Right kidney (tissue), 1 donor: ENCODE data around the gene TSPYL1.

Source experiments
- DNase-seq: peaks from one replicate; pipeline ENCODE4 v3.0.0-alpha.2; 2016

Gene TSPYL1

DNA sequence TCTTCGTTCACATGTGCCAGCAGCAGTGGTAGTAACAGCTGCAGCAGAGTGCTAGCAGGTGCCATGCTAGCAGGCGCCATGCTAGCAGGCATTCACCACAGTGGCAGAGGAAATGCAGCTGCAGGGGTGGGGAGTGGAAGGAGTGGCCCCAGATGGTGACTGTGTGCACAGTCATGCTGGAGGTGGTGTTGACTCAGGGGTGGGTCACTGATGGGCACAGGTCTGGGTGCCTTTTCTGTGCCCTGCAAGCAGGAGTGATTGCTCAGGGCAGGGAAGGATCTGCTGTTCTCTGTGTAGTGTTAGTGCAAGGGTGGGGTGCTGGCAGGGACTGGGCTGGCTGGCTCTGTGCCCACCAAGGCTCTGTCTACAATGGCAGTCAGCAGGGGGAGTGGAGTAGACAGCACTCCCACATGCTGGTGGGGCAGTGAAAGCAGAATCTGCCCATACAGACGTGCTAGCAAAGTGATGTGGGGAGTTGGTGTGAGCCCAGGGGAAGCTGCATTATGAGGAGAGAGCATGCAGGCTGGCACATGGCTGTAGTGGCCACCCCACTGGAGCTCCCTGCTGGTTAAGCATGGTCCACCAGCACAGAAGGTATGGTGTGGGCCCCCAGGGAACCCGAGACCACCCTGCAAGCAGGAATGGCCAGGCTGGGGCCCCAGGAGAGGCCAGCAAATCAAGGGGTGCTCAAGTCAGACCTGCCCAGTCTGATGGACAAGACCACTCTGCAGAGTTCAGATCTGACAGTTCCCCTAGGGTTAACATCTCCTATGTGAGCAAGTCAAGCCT lies 14.5 kb downstream of the TSPYL1 start:
- DNase-seq, result no peak

- DNase-seq, result no peak
Measured at GRCh38 chr6:116263353-116263752, 16.4 kb downstream of the TSPYL1 start.

- DNase-seq, result no peak
Measured at GRCh38 chr6:116258520-116258919, 21.2 kb downstream of the TSPYL1 start.

- DNase-seq, result no peak
Measured at GRCh38 chr6:116256694-116257093, 23.0 kb downstream of the TSPYL1 start.

GRCh38 chr6:116255246-116255800 lies 24.4 kb downstream of the TSPYL1 start:
- DNase-seq, result peak; percentile 38

DNA sequence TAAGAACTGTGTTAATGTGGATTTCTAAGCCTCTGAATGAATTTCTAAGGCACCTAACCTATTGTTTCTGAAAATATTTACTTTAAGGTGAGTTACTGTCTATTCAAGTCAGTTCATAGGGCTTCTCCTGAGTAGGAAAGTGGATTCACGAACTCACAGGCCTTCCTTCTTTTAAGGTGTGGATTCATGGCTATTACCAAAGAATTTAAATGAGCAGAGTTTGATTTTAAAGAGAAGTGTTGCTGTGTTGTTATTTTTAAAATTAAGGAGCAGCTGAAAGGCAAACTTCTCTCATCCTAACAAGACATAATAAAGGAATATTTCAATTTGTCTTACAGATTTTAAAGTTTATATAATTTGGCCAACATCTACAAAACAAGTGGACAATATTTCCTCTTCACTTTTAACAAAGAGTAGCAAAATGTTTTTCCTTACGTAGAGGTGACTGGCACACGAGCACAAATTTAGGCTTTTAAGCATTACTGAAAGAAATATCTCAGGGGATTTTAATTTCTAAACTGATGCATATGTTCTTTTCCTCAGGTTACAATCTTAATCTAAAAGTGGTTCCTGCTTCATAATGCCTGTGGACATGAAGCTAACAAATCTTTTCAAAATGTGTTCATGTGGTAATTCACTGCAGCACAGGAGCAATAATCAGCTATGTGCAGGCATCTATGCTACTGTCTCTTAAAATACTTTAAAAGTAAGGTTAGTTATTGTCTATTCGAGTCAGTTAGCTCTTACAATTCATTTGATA lies 25.3 kb downstream of the TSPYL1 start:
- peak; percentile 31 for DNase-seq

- DNase-seq, result peak; percentile 91
Measured at GRCh38 chr6:116253505-116254296, 26.0 kb downstream of the TSPYL1 start, which contains the start of gene TSPYL4. TSS of gene TSPYL4 (minus strand) at chr6:116254075. CDS start at chr6:116254008, 67 bp downstream.

DNA sequence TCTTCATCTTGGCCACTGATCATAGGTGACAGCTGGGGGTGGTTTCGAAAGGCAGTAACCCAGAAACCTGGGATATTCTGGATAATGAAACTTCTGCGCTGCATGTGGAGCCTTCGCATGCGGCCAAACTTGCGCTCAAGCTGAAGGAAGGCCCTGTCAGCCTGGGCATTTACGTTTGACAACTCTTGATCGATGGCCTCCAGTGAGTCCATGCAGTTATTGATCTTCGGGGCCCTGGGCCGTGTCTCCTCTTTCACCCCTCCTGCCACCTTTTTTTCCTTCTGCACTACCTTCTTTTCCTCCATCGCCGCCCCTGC lies 26.6 kb downstream of the TSPYL1 start:
- no peak for DNase-seq

- DNase-seq, result no peak
Measured at GRCh38 chr6:116251568-116252384, 28.0 kb downstream of the TSPYL1 start.

GRCh38 chr6:116248577-116248976 lies 31.2 kb downstream of the TSPYL1 start:
- DNase-seq, result no peak

- no peak for DNase-seq
Measured at GRCh38 chr6:116247285-116247684, 32.4 kb downstream of the TSPYL1 start.

DNA sequence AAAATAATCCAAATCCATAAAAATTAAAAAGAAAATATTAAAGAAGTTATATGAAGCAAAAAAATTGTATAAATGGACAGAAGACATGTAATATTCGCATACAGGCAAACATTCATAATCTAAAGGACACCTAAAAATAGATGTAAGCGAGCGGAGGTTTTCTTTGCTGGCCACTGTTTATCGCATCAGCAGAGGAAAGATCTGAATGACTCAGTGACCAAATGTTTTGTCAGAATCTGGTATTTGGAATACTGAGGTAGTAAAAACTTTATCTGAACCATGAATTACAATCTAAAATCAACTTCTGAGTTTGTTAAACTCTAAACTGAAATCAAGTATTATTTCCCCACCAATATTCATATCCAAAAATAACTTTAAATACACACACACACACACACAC lies 33.6 kb downstream of the TSPYL1 start:
- no peak for DNase-seq

DNA sequence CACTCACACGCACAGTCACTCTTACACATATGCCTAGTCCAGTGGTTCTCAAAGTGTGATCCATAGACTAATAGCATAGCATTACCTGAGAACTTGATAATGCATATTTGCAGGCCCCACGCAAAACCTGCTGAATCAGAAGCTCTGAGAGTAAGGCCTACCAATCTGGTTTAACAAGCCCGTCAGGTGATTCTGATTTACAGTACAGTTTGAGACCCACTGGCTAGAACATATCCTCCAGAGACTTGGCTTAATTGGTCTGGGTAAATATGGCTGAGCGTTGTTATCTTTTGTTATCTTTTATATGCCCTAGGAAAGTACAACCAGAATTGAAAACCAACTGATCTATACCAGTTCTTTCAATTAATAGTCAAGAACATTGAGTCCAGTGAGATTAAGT lies 35.4 kb downstream of the TSPYL1 start:
- no peak for DNase-seq

DNA sequence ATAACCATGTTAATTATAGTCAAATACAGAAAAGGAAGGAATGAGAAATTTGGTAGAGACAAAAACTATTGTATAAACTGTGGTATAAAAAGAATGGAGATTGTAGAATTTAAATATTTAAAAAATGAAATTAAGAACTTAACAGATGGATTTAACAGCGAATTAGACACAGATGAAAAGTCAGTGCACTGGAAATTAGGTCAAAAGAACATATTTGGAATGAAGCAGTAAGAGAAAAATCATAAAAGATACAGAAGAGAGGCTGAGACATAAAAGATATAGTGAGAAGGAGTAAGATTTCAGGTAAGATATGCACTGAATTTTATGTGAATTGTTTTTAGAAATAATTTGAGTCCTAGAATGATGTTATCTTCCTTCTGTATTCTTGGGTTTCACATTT lies 39.9 kb downstream of the TSPYL1 start:
- no peak for DNase-seq

GRCh38 chr6:116239256-116239655 lies 40.5 kb downstream of the TSPYL1 start:
- DNase-seq, result no peak

- DNase-seq, result no peak
Measured at GRCh38 chr6:116238083-116238482, 41.6 kb downstream of the TSPYL1 start.

DNA sequence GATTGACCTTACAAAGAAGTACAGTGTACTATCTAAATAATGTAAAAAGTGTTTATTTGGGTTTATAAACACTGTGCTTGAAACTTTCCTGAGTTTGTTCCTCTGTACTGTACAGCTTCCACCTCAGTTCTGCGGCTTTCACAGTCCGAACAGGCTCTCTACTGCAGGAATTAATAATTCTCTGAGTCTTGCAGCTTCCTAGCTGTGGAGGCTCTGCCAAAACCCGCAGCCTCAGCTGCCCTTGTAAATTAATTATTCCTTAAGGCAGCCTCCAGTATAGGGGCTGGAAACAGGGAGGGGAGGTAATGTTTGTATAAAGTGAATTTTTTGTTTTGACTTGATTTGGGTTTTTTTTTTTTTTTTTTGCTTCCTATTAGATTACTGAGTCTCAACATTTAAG lies 45.0 kb downstream of the TSPYL1 start:
- no peak for DNase-seq

DNA sequence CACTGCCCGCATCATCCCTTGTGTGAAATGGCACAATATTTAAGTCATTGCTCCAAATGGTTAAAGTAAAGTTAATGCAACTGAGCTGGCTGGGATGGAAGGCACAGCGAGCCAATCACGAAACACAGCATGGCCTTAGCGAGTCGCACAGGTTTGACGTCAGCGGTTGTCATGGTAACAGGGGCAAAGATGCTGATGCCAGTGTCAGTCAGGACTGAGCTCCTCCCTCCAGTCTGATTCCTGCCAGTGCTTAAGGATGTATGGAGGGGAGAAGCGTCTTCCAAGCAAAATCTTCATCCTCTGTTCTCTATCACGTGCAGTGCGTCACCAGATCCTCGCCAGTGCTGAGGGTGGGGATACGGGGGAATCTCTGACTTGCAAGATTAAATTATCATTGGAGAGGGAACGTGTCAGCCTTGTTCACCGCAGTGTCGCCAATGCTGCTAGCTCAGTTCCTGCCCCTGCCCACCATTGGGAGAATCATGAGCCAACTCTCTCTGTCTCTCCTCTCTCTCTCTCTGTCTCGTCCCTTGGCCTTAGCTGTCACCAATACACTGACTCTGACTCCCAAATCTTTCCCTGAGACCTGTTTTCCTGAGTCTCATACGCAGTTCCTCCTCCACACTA lies 50.3 kb downstream of the TSPYL1 start:
- peak; percentile 60 for DNase-seq
